ENCODE data around the gene PKMYT1. TPM values are rescaled to one million over a fixed set of nuclear protein-coding genes. Genes with fewer than 3 reads are reported as not detected.

PKMYT1 gene
- total and polyA plus RNA-seq, 2 donors (not counting 1 experiment from before 2014, with no cell fraction given): 1.2 to 2.7 TPM

DNA sequence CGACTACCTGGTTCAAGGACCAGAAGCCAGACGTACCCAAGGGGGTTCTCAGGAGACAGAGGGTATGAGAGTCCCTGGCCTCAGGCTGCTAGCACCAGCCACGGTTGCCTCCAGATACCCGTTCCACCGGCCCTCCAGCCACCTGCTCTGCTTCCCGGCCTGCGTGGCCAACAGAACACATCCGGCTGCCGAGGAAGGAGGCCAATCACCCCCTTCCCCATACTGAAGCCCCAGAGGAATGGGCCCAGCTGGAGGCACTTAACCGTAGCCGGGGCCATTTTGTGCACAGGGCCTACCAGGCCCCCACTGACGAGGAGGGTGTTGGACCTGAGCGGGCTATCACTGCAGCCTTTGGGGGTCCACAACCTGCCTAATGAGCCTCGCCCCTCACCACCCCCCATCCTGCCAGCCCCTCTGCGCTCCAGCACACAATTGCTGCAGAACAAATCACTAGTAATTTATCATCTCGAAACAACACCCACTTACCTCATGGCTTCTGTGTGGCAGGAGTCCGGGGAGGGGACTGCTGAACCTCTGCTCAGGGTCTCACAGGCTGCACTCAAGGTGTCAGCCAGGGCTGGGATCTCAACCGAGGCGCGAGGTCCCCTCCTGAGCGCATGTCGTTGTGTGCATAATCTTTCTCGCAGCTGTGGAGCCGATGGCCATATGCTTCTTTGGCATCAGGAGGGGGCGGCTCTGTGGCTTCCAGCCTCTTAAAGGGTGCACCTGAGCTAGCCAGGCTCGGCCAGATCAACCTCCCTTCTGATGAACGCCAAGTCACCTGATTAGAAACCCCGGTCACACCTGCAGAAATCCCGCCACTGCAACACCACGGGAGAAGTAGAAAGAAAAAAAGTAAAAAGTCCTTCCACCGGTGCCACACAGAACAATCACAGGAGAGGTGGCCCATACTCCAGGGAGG lies 26.3 kb downstream of the PKMYT1 start:
- Histone ChIP-seq H3K4me3 (replicated peaks in 1 of 4; ENCODE audit: control extremely low read depth in 1 of 4, insufficient read depth in 1 of 4, low read depth in 3 of 4, low read length in 4 of 4) (no peak overlapping the region), H3K79me2 (ENCODE audit: control insufficient read depth, insufficient read depth, low read length) (no peaks in the 10 kb centered on the region), H3K9ac (ENCODE audit: insufficient read depth, low read length) (no peak overlapping the region), H2AFZ (ENCODE audit: low read length) (no peak overlapping the region), H3K4me2 (ENCODE audit: extremely low read depth, insufficient read depth, low read length) (no peak overlapping the region), H3K36me3 (ENCODE audit: control insufficient read depth, insufficient read depth, low read length) (peaks cover 3% of the 10 kb centered on the region), H3K27ac (ENCODE audit: insufficient read depth, low read length) (no peak overlapping the region), H3K9me3 (ENCODE audit: control insufficient read depth, insufficient read depth, low read depth, low read length) (no peaks in the 10 kb centered on the region), H4K20me1 (ENCODE audit: control insufficient read depth, extremely low read depth, insufficient read depth, low read length) (no peaks in the 10 kb centered on the region), H3K27me3 (ENCODE audit: control insufficient read depth, insufficient read depth, low read length) (peaks cover 7% of the 10 kb centered on the region), H3K4me1 (ENCODE audit: control insufficient read depth, extremely low read depth, insufficient read depth, low read length) (no peaks in the 10 kb centered on the region)
- no peak for TF ChIP-seq EZH2 (IDR thresholded peaks at IDR 0.05; ENCODE audit: low read length, missing control alignments)
- TF ChIP-seq, protein P1, sequence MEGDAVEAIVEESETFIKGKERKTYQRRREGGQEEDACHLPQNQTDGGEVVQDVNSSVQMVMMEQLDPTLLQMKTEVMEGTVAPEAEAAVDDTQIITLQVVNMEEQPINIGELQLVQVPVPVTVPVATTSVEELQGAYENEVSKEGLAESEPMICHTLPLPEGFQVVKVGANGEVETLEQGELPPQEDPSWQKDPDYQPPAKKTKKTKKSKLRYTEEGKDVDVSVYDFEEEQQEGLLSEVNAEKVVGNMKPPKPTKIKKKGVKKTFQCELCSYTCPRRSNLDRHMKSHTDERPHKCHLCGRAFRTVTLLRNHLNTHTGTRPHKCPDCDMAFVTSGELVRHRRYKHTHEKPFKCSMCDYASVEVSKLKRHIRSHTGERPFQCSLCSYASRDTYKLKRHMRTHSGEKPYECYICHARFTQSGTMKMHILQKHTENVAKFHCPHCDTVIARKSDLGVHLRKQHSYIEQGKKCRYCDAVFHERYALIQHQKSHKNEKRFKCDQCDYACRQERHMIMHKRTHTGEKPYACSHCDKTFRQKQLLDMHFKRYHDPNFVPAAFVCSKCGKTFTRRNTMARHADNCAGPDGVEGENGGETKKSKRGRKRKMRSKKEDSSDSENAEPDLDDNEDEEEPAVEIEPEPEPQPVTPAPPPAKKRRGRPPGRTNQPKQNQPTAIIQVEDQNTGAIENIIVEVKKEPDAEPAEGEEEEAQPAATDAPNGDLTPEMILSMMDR (conservative IDR thresholded peaks at IDR 0.05 in 1 of 2, IDR thresholded peaks at IDR 0.05 in 1 of 2; ENCODE audit: low read depth in 1 of 2, low read length in 2 of 2): no peak
- no peak for DNase-seq (ENCODE audit: low read depth in 2 of 2)

DNA sequence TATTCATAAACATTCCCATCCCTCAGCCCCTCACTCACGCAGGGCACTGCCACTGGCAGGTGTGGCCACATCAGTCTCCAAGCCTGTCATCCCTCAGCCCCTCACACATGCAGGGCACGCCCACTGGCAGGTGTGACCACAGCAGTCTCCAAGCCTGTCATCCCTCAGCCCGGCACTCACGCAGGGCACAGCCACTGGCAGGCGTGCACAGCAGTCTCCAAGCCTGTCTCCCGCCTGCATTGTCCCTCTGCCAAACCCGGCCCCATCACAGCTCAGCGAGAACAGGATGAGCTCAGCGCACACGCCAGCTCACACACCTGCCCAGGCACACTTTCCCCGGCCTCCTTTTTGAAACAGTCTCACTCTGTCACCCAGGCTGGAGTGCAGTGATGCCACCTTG lies 27.6 kb downstream of the PKMYT1 start:
- no peaks in the 10 kb centered on the region for H3K4me1 ChIP-seq (ENCODE audit: control insufficient read depth, extremely low read depth, insufficient read depth, low read length)
- H3K27ac ChIP-seq (ENCODE audit: insufficient read depth, low read length): no peak overlapping the region
- H3K9me3 ChIP-seq (ENCODE audit: control insufficient read depth, insufficient read depth, low read depth, low read length): no peaks in the 10 kb centered on the region
- H3K4me3 ChIP-seq (replicated peaks in 1 of 4; ENCODE audit: control extremely low read depth in 1 of 4, insufficient read depth in 1 of 4, low read depth in 3 of 4, low read length in 4 of 4): no peak overlapping the region
- H4K20me1 ChIP-seq (ENCODE audit: control insufficient read depth, extremely low read depth, insufficient read depth, low read length): no peaks in the 10 kb centered on the region
- no peaks in the 10 kb centered on the region for H3K79me2 ChIP-seq (ENCODE audit: control insufficient read depth, insufficient read depth, low read length)
- no peak for DNase-seq (ENCODE audit: low read depth in 2 of 2)
- H3K27me3 ChIP-seq (ENCODE audit: control insufficient read depth, insufficient read depth, low read length): peaks cover 7% of the 10 kb centered on the region
- H3K9ac ChIP-seq (ENCODE audit: insufficient read depth, low read length): no peak overlapping the region
- no peak overlapping the region for H2AFZ ChIP-seq (ENCODE audit: low read length)
- H3K4me2 ChIP-seq (ENCODE audit: extremely low read depth, insufficient read depth, low read length): no peak overlapping the region
- TF ChIP-seq, protein P1 (conservative IDR thresholded peaks at IDR 0.05 in 1 of 2, IDR thresholded peaks at IDR 0.05 in 1 of 2; ENCODE audit: low read depth in 1 of 2, low read length in 2 of 2): no peak
- TF ChIP-seq EZH2 (IDR thresholded peaks at IDR 0.05; ENCODE audit: low read length, missing control alignments): no peak
- H3K36me3 ChIP-seq (ENCODE audit: control insufficient read depth, insufficient read depth, low read length): peaks cover 5% of the 10 kb centered on the region

DNA sequence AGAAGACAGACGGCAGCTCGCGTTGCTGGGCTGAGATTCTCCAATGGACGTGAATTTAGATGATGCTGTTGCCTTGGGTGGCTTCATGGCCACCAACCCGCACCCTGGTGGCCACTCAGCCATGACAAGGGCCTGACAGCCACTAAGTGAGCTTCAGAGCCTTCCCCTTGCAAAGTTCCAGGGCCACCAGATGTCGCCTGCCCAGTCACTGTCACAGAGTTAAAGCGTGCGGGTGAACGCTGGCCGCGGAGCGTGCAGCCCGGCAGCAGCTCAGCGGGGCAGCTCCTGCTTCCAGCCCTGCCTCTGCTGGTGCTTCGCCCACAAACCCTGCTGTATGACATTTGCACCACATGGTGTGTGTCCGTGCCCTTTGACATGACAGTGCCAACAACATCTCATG lies 29.5 kb downstream of the PKMYT1 start:
- Histone ChIP-seq H3K9ac (ENCODE audit: insufficient read depth, low read length) (no peak overlapping the region), H3K79me2 (ENCODE audit: control insufficient read depth, insufficient read depth, low read length) (no peaks in the 10 kb centered on the region), H3K27ac (ENCODE audit: insufficient read depth, low read length) (no peak overlapping the region), H3K4me2 (ENCODE audit: extremely low read depth, insufficient read depth, low read length) (no peak overlapping the region), H3K4me3 (replicated peaks in 1 of 4; ENCODE audit: control extremely low read depth in 1 of 4, insufficient read depth in 1 of 4, low read depth in 3 of 4, low read length in 4 of 4) (no peak overlapping the region), H3K4me1 (ENCODE audit: control insufficient read depth, extremely low read depth, insufficient read depth, low read length) (no peaks in the 10 kb centered on the region), H3K36me3 (ENCODE audit: control insufficient read depth, insufficient read depth, low read length) (peaks cover 5% of the 10 kb centered on the region), H4K20me1 (ENCODE audit: control insufficient read depth, extremely low read depth, insufficient read depth, low read length) (no peaks in the 10 kb centered on the region), H2AFZ (ENCODE audit: low read length) (no peak overlapping the region), H3K9me3 (ENCODE audit: control insufficient read depth, insufficient read depth, low read depth, low read length) (no peaks in the 10 kb centered on the region), H3K27me3 (ENCODE audit: control insufficient read depth, insufficient read depth, low read length) (peaks cover 7% of the 10 kb centered on the region)
- DNase-seq (ENCODE audit: low read depth in 2 of 2): no peak
- TF ChIP-seq EZH2 (IDR thresholded peaks at IDR 0.05; ENCODE audit: low read length, missing control alignments): no peak
- TF ChIP-seq, protein P1 (conservative IDR thresholded peaks at IDR 0.05 in 1 of 2, IDR thresholded peaks at IDR 0.05 in 1 of 2; ENCODE audit: low read depth in 1 of 2, low read length in 2 of 2): no peak
